IMR-90 (cell line): ENCODE data around the gene SEMA3E. TPM values are rescaled to one million over a fixed set of nuclear protein-coding genes. Genes with fewer than 3 reads are reported as not detected.

ENCODE experiments used
- ATAC-seq: fragments of 200-7000 bp; cut with Tn5 transposase; 2 replicates; pipeline ENCODE4 v1.9.1; 2020; ENCODE audit warnings: low read depth, mild to moderate bottlenecking, moderate library complexity
- BruUV-seq: library from RNA; stranded (reverse); fragments of 400-500 nt; replicated peaks from 2 replicates; lab custom pipeline; 2021; lab: Mats Ljungman, UMichigan
- CTCF ChIA-PET: fragments of 300-600 bp; formaldehyde crosslinking; extraction: SDS; loops from one replicate; lab custom pipeline; 2021; ENCODE audit warnings: antibody characterized with exemption; lab: Yijun Ruan, JAX
- POLR2A ChIA-PET: fragments of 300-600 bp; sonication (Branson Sonifier 250); formaldehyde crosslinking; loops from one replicate; lab custom pipeline; 2022; ENCODE audit warnings: antibody characterized with exemption; ENCODE audit not compliant: unreplicated experiment; lab: Charles Lee
- DNase-seq: peaks from one replicate; pipeline ENCODE4 v3.0.0; 2013
- H2AFZ ChIP-seq: replicated peaks from 2 replicates; pipeline ENCODE3; 2013; ENCODE audit warnings: low read length, mild to moderate bottlenecking; ENCODE audit not compliant: poor library complexity
- H2AK5ac ChIP-seq: 2 replicates; pipeline ENCODE4 v1.6.1; 2013; ENCODE audit warnings: low read depth, low read length, inconsistent platforms
- H2AK9ac ChIP-seq: replicated peaks from 2 replicates; pipeline ENCODE3; 2013; ENCODE audit warnings: mild to moderate bottlenecking, low read depth, low read length, moderate library complexity; ENCODE audit not compliant: poor library complexity
- H2BK120ac ChIP-seq: 2 replicates; pipeline ENCODE4 v1.6.1; 2013; ENCODE audit warnings: low read depth, low read length, inconsistent platforms
- H2BK15ac ChIP-seq: 3 replicates; pipeline ENCODE4 v1.6.1; 2013; ENCODE audit warnings: low read depth, low read length, inconsistent platforms
- H2BK20ac ChIP-seq: 2 replicates; pipeline ENCODE4 v1.6.1; 2013; ENCODE audit warnings: low read depth, mild to moderate bottlenecking, inconsistent platforms, low read length, moderate library complexity
- H2BK5ac ChIP-seq: 2 replicates; pipeline ENCODE4 v1.6.1; 2013; ENCODE audit warnings: mild to moderate bottlenecking, low read depth, low read length, inconsistent platforms; ENCODE audit not compliant: poor library complexity, severe bottlenecking
- H3K14ac ChIP-seq: replicated peaks from 2 replicates; pipeline ENCODE4 v1.6.1; 2013; ENCODE audit warnings: low read depth, low read length, inconsistent platforms
- H3K18ac ChIP-seq: 2 replicates; pipeline ENCODE4 v1.6.1; 2013; ENCODE audit warnings: low read depth, low read length, control low read depth
- H3K23ac ChIP-seq: 2 replicates; pipeline ENCODE4 v1.6.1; 2013; ENCODE audit warnings: low read depth, low read length, inconsistent platforms
- H3K27ac ChIP-seq: 2 replicates; pipeline ENCODE4 v1.5.1; 2013; ENCODE audit warnings: mild to moderate bottlenecking, control low read depth, low read length; ENCODE audit not compliant: insufficient read depth
- H3K27me3 ChIP-seq: 2 replicates; pipeline ENCODE4 v1.6.1; 2013; ENCODE audit warnings: low read length; ENCODE audit not compliant: control insufficient read depth, insufficient read depth
- H3K36me3 ChIP-seq: 2 replicates; pipeline ENCODE4 v1.6.1; 2013; ENCODE audit warnings: low read length, mixed read lengths; ENCODE audit not compliant: control insufficient read depth, insufficient read depth
- H3K4ac ChIP-seq: 2 replicates; pipeline ENCODE4 v1.6.1; 2013; ENCODE audit warnings: low read depth, low read length, inconsistent platforms
- H3K4me1 ChIP-seq: 2 replicates; pipeline ENCODE4 v1.6.1; 2013; ENCODE audit warnings: low read length, mixed read lengths; ENCODE audit not compliant: control insufficient read depth, insufficient read depth
- H3K4me2 ChIP-seq: 2 replicates; pipeline ENCODE4 v1.6.1; 2013; ENCODE audit warnings: low read depth, mild to moderate bottlenecking, control low read depth, low read length, moderate library complexity
- H3K4me3 ChIP-seq: 2 replicates; pipeline ENCODE4 v1.5.1; 2013; ENCODE audit warnings: low read depth, mild to moderate bottlenecking, control low read depth, low read length, moderate library complexity; ENCODE audit not compliant: insufficient read depth
- H3K56ac ChIP-seq: 2 replicates; pipeline ENCODE4 v1.6.1; 2013; ENCODE audit warnings: low read length, inconsistent platforms; ENCODE audit not compliant: insufficient read depth; ENCODE audit errors: extremely low read depth
- H3K79me1 ChIP-seq, 2 experiments: 2 replicates each; pipeline ENCODE4 v1.6.1; 2013; ENCODE audit warnings: low read length in 2 of 2, inconsistent platforms in 1 of 2, low read depth in 1 of 2
- H3K9ac ChIP-seq: 2 replicates; pipeline ENCODE4 v1.6.1; 2013; ENCODE audit warnings: low read depth, low read length, control low read depth
- H3K9me1 ChIP-seq: 2 replicates; pipeline ENCODE4 v1.6.1; 2013; ENCODE audit warnings: low read length, inconsistent platforms; ENCODE audit not compliant: insufficient read depth
- H3K9me3 ChIP-seq: 2 replicates; pipeline ENCODE4 v1.6.1; 2013; ENCODE audit warnings: low read length; ENCODE audit not compliant: control insufficient read depth, insufficient read depth
- H4K20me1 ChIP-seq: 2 replicates; pipeline ENCODE4 v1.6.1; 2013; ENCODE audit warnings: low read length, inconsistent platforms; ENCODE audit not compliant: insufficient read depth
- H4K5ac ChIP-seq: 2 replicates; pipeline ENCODE4 v1.6.1; 2013; ENCODE audit warnings: mild to moderate bottlenecking, low read depth, low read length, control low read depth
- H4K8ac ChIP-seq, 2 experiments: 2 replicates each; pipeline ENCODE4 v1.6.1; 2013; ENCODE audit warnings: low read depth in 2 of 2, low read length in 2 of 2, control low read depth in 1 of 2, inconsistent platforms in 1 of 2
- H4K91ac ChIP-seq: 2 replicates; pipeline ENCODE4 v1.6.1; 2013; ENCODE audit warnings: low read depth, low read length, inconsistent platforms; ENCODE audit not compliant: insufficient read depth
- BHLHE40 ChIP-seq: fragments of 150-350 bp; IDR thresholded peaks from 2 replicates; pipeline ENCODE4 v1.6.1; 2016; ENCODE audit warnings: mild to moderate bottlenecking, low read depth, low read length
- CEBPB ChIP-seq: IDR thresholded peaks from 2 replicates; pipeline ENCODE4 v1.6.1; 2012; ENCODE audit warnings: low read depth, low read length, improper control_type of control experiment
- CHD1 ChIP-seq: IDR thresholded peaks from 2 replicates; pipeline ENCODE4 v1.6.1; 2012; ENCODE audit warnings: low read depth, low read length, improper control_type of control experiment
- CTCF ChIP-seq: conservative IDR thresholded peaks from 2 replicates; pipeline ENCODE4 v1.5.1; 2012; ENCODE audit warnings: mild to moderate bottlenecking, low read depth, low read length, improper control_type of control experiment
- ELK1 ChIP-seq: fragments of 150-350 bp; IDR thresholded peaks from 2 replicates; pipeline ENCODE4 v1.6.1; 2016; ENCODE audit warnings: low read depth, mild to moderate bottlenecking, low read length, moderate library complexity, borderline replicate concordance
- FOS ChIP-seq: fragments of 150-350 bp; IDR thresholded peaks from 2 replicates; pipeline ENCODE4 v1.6.1; 2016; ENCODE audit warnings: low read depth, low read length
- MAZ ChIP-seq: IDR thresholded peaks from 2 replicates; pipeline ENCODE4 v1.6.1; 2012; ENCODE audit warnings: low read depth, mild to moderate bottlenecking, low read length, improper control_type of control experiment, moderate library complexity, borderline replicate concordance
- MXI1 ChIP-seq: IDR thresholded peaks from 2 replicates; pipeline ENCODE4 v1.6.1; 2012; ENCODE audit warnings: low read depth, mild to moderate bottlenecking, low read length, moderate library complexity, borderline replicate concordance
- NFE2L2 ChIP-seq: fragments of 150-350 bp; IDR thresholded peaks from 2 replicates; pipeline ENCODE4 v1.6.1; 2016; ENCODE audit warnings: low read depth, mild to moderate bottlenecking, low read length
- POLR2A ChIP-seq: IDR thresholded peaks from 2 replicates; pipeline ENCODE4 v1.6.1; 2012; ENCODE audit warnings: mild to moderate bottlenecking, low read depth, low read length
- RAD21 ChIP-seq: IDR thresholded peaks from 2 replicates; pipeline ENCODE4 v1.6.1; 2012; ENCODE audit warnings: low read length, improper control_type of control experiment
- RCOR1 ChIP-seq: IDR thresholded peaks from 2 replicates; pipeline ENCODE4 v1.6.1; 2012; ENCODE audit warnings: mild to moderate bottlenecking, low read length, improper control_type of control experiment; ENCODE audit not compliant: insufficient replicate concordance
- RFX5 ChIP-seq: IDR thresholded peaks from 2 replicates; pipeline ENCODE4 v1.8.0; 2012; ENCODE audit warnings: low read depth, mild to moderate bottlenecking, low read length, moderate library complexity
- SMC3 ChIP-seq: fragments of 150-350 bp; IDR thresholded peaks from 2 replicates; pipeline ENCODE4 v1.6.1; 2016; ENCODE audit warnings: low read depth, mild to moderate bottlenecking, antibody characterized with exemption, low read length, moderate library complexity
- USF2 ChIP-seq: fragments of 150-350 bp; IDR thresholded peaks from 2 replicates; pipeline ENCODE4 v1.6.1; 2017; ENCODE audit warnings: mild to moderate bottlenecking, antibody characterized with exemption, low read length, low read depth
- WGBS, 2 experiments: methylation state at CpG; one replicate each; pipeline versions ENCODE4 v1.1.5 to v1.1.7; 2013; ENCODE audit warnings: missing lambda C conversion rate in 2 of 2; ENCODE audit not compliant: insufficient read length in 1 of 2; ENCODE audit errors: extremely low coverage in 2 of 2; 5-methylcytosine and 5-hydroxymethylcytosine counted together
- dilution Hi-C: fragments of 300-500 bp; cut with HindIII; formaldehyde crosslinking; loops from one replicate; pipeline ENCODE4 v1.14.3; 2018; ENCODE audit warnings: low sequenced_read_pairs; ENCODE audit not compliant: unreplicated experiment
- in situ Hi-C: fragments of 300-500 bp; cut with MboI; formaldehyde crosslinking; loops from 3 replicates; pipeline ENCODE4 v1.14.3; 2019; ENCODE audit warnings: low sequenced_read_pairs, inconsistent platforms, mixed read lengths
- intact Hi-C: fragments of 100-400 bp; cut with micrococcal nuclease; formaldehyde crosslinking; loops from 2 replicates; pipeline ENCODE4 v1.10.0; 2022
- polyA plus RNA-seq, 3 experiments: library from polyadenylated mRNA; depleted of rRNA; stranded (reverse); fragments of >200 nt; gene quantifications; 2 replicates each; pipeline ENCODE4 v1.2.3, GENCODE V29; 2012; ENCODE audit warnings: low replicate concordance in 1 of 3
- total RNA-seq: library from RNA; depleted of rRNA; stranded (reverse); fragments of >200 nt; gene quantifications from 2 replicates; pipeline ENCODE4 v1.2.3, GENCODE V29; 2012

The SEMA3E gene
- total and polyA plus RNA-seq, 2 of the 4 experiments (the other 2 are of a cell fraction): 0.31 to 0.72 TPM

- H2AFZ ChIP-seq: no peak overlapping the region
- H2BK120ac ChIP-seq: no peak overlapping the region
- no peak overlapping the region for H3K18ac ChIP-seq
- H2BK15ac ChIP-seq: no peak overlapping the region
- no peak overlapping the region for H3K4ac ChIP-seq
- dilution Hi-C loops (no loop called here), in situ Hi-C loops (no loop called here), intact Hi-C loops (no loop called here)
- H2AK5ac ChIP-seq: no peak overlapping the region
- ChIA-PET CTCF (no interaction called here), POLR2A (interaction anchor here (0.5 kb wide), 1 partner anchor 1134 kb away, joined by 7 read pairs; no protein-coding TSS in a partner anchor)
- H3K4me1 ChIP-seq: no peaks in the 10 kb centered on the region
- no peaks in the 10 kb centered on the region for H3K36me3 ChIP-seq
- no peak overlapping the region for H3K4me2 ChIP-seq
- H4K20me1 ChIP-seq: no peaks in the 10 kb centered on the region
- no peak overlapping the region for H2BK5ac ChIP-seq
- no peak for DNase-seq
- WGBS, 2 experiments: no CpG with 5 or more reads among the region's 2 CpGs
- H4K8ac ChIP-seq: no peak overlapping the region
- H4K5ac ChIP-seq: no peak overlapping the region
- no peaks in the 10 kb centered on the region for H3K9me3 ChIP-seq
- no peak for TF ChIP-seq USF2
- TF ChIP-seq SMC3: no peak
- TF ChIP-seq POLR2A: no peak
- no peak for TF ChIP-seq RCOR1
- no peak for TF ChIP-seq RAD21
- TF ChIP-seq FOS: no peak
- no peak for TF ChIP-seq ELK1
- TF ChIP-seq CHD1: no peak
- TF ChIP-seq NFE2L2: no peak
- TF ChIP-seq CTCF: no peak
- TF ChIP-seq CEBPB: no peak
- no peak for TF ChIP-seq RFX5
- no peak for TF ChIP-seq MXI1
- TF ChIP-seq MAZ: no peak
- no peak for TF ChIP-seq BHLHE40
- no peak overlapping the region for H3K23ac ChIP-seq
- ATAC-seq: no peak
- H3K4me3 ChIP-seq: no peak overlapping the region
- H3K27me3 ChIP-seq: no peaks in the 10 kb centered on the region
- no peak overlapping the region for H4K91ac ChIP-seq
- H3K79me1 ChIP-seq: no peaks in the 10 kb centered on the region
- H3K9ac ChIP-seq: no peak overlapping the region
- no peak overlapping the region for H2AK9ac ChIP-seq
- no peak overlapping the region for H3K56ac ChIP-seq
- no peak overlapping the region for H3K14ac ChIP-seq
- no peak overlapping the region for H2BK20ac ChIP-seq
- no TSS peak for BruUV-seq
- no peak overlapping the region for H3K27ac ChIP-seq
- H3K9me1 ChIP-seq: no peaks in the 10 kb centered on the region
Measured at GRCh38 chr7:83562960-83563359, 86.0 kb downstream of the SEMA3E start.
